GM21529 (cell line): ENCODE results near the gene PPM1L.
"Not testable (repeated sequence)": the region's sequence is repeated elsewhere in the genome, so short reads cannot be mapped to it uniquely, and the experiment has no call there.

Source experiments
- ATAC-seq: cut with Tn5 transposase; IDR thresholded peaks from one replicate; pipeline ENCODE4 v1.9.1; 2021; ENCODE audit not compliant: unreplicated experiment

PPM1L gene

DNA sequence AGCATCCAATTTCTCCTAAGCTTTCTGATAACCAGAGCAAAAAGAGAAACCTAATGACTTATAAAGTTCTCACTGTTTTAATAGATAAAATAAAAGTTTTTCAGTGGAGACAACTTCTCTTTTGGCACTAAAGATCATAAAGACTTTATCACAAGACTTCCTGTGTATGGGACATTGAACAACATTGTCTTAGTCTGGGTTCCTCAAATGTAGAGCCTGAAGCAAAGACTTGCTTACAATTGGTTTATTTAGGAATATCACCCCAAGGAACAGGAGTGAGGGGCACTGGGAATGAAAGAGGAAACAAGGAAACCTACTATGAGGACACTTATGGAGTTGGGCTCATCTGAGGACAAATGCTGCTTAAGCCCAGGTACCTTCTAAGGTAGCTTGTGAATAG is 221.7 kb downstream of the PPM1L start:
- ATAC-seq, result no peak

DNA sequence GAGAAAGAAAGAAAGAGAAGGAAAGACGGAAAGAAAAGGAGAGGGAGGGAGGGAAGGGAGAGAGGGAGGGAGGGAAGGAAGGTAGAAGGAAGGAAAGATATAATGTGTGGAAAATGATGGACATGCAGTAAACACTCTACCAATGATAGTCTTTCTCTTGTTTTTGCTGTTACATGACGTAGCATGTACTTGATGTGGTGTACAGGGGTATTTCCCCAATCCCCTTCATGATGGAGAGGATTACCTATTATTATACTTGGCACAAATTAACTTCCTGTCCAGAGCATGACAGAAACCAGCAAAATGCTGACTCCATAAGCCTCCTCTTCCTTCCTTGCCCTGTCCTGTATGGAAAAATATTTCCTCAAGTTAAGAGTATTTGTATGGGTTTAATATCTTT is 224.7 kb downstream of the PPM1L start:
- peak; percentile 54 for ATAC-seq

DNA sequence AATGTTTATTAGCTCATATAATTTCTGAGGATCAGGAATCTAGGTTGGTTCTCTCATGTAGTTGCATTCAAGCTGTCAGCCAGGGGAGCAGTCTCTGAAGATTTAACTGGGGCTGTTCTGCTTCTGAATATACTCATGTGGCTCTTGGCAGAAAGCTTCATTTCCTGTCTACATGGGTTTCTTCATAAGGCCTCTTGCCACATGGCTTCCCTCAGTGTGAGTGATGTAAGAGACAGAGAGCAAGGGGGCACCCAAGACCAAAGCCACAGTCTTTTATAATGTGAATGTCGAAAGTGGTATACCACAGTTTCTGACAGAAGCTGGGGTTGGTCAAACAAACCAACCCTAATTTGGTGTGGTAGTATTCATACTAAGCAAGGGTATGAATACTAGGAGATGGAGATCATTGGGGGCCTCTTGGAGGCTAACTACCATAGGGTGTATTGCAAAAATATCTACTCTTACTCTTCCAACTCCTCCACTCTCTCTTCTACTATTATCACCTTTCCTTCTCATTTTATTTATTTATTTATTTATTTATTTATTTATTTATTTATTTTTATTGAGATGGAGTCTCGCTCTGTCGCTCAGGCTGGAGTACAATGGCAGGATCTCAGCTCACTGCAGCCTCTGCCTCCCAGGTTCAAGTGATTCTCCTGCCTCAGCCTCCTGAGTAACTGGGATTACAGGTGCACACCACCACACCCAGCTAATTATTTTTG is 225.3 kb downstream of the PPM1L start:
- peak; percentile 85 for ATAC-seq

DNA sequence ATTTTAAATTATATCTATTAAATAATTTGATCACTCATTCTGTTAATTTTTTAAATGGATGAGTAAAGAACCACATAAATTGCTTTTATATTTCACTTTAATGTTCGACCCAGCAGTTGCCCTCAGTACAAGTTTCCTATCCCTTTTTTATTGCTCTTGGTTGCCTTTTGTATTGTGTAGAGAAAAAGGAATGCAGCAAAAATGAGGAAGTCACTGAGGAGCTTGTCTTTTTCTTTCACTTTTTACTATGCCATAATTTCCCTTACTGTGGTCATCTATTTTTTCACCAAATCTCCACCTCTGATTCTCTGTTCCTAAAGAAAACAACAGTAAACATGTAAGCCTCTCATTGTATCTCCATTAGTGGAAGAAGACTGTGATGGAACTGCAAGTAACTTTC is 226.5 kb downstream of the PPM1L start:
- peak; percentile 42 for ATAC-seq

DNA sequence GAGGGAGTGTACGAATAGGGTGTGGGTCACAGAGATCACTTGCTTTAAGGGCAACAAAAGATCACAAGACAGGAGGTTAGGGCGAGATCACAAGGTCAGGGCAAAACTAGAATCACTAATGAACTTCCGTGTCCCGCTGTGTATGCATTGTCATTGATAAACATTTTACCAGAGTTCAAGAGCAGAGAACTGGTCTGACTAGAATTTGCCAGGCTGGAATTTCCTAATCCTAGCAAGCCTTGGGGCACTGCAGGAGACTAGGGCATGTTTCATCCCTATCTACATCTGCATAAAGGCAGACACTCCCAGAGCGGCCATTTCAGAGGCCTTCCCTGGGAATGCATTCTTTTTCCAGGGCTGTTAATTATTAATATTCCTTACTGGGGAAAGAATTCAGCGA is 227.9 kb downstream of the PPM1L start:
- not testable (repeated sequence) for ATAC-seq

DNA sequence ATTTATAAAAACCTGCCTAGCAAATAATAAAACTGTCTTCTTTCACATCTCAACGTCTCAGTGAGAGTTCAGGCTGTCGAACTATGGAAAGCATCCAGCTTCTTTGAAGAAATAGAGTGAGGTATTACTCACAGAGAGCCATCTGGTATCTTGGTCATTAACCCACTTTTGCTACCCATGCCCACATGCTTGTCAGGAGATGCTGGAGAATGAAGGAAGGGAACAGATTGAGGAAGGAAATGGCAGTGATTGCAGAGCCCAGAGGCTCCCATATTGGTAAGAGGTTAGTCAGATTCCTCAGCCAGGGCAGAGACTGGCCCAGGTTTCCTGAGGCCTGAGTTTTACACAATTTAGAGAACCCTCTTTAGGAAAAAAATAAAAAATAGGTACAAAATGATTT is 230.0 kb downstream of the PPM1L start:
- ATAC-seq, result no peak

DNA sequence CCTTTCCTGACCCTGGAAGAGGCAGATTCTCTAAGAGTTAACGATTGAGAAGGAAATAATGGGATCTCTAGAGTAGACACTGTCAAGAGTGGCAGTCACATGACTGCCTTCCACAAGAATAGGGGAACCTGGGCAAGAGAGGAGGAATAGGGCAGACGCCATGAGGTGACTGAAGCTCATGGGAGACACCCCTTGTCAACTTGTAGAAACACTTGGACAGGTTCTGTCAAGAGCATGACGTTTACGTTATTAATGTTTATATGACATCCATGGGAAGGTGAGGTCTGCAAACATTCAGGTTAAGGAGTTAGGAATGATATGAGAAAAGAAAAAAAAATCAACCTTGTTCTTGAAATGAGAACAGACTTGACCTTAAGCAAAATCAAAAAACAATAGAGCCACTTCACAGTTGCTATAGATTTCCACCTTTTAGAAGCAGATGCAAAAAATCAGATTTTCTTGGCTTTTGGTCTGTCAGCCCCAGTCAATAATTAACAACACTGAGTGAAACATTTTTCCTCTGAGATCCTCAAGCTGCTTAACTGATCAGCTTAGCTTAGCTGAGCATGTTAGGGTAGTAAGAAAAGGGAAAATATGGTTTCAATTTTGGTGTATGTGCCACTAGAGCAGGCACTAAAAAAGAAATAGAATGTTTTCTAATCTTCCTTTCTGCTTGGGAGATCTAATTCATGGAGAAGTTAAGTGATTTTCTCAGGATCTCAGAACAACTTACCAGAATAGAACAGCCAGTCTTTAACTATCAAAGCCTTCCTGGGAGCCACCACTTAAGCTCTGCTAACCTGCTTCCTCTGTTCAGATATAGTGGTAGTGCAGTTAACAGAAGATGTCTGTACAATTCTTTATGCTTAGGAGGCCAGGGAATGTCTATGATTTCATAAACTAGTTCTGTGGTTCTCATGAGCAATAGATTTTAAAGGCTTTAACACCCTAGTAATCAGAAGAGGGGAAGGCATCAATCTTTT is 232.2 kb downstream of the PPM1L start:
- no peak for ATAC-seq

DNA sequence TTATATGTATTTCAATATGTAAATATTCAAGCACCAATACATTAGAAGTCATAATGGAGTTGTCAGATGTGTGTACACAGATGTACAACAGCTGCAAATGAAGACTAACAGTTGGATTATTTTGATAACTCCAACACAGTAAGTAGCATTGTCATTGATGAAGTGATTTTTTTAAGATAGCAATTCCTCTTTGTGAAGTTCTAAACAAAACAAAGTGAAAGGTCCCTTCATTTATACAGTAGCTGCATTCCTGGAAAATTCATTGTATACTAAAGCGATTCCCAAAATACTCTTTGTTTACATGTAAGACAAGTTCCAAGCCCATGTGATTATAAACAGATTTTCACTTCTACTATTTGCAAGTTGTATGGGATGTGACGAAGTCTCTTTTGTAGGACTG is 234.4 kb downstream of the PPM1L start:
- no peak for ATAC-seq

DNA sequence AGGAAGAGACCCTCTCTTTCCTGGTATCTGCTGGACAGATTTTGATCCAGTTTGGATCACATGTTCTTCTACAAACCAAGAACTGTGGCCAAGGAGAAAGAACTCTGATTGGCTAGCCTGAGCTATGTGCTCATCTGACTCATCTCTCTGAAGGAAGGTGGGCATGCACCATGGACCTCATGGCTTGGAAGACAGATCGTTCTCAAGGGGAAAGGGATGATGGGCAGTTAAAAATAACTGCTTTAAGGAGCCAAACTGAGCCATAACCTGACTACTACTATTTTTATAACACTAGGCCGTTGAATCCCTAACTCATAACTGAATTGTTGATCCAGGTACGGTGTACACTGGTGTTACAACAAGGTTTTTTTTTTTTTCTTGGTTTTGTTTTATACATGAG is 236.7 kb downstream of the PPM1L start:
- ATAC-seq, result no peak

DNA sequence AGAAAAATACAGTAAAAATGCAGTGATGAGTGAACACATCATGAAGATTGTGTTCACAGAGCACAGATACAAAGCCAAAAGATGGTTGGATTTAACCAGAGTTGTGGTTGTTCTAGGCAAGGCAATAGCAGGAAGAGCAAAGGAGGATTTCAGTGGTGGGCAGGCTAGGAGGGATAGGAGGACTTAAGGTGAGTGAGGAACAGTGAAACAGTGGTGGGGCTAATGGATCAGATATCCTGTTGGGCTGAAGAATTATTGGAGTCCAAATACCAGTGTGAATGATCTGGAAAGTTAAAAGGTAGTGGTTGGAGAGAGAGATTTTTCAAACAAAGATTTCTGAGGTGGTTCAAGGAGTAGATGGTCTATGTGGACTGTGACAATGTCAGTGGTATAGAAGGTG is 240.8 kb downstream of the PPM1L start:
- ATAC-seq, result no peak

DNA sequence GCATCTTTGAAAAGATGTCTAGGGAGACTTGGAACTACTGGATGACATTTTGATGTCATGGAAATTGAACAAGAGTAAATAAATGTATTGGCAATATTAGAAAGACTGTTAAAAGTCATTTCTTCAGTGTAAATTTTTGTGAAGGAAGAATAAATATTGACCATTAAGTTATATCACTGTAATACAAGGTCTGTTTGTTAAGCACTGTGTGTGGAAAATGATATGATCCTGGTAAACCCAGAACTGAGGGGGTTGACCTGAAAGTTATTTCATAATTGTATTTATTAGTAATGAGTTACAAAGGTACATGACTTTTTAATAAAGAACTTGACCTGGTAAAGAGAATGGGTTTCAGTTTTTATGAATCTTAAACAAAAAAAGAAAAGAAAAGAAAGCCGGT is 242.6 kb downstream of the PPM1L start:
- no peak for ATAC-seq

DNA sequence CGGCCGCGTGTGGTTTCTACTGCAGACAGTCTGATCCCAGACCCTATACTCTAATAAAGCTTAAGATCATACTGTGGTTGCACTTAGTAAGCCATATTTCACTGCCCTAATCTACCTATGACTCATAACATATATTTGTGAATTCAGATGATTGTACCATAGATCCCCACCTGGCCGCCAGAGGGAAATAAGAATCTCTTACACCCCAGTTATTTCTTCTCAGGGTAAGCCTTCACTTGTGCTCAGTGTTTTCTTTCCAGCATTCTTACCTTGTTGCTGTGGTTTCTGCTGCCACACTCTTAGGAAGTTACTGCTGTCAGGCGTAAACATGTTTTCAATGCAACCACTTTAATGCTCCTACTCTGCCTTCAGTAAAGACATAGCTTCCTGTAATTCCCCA is 243.2 kb downstream of the PPM1L start:
- ATAC-seq, result peak; percentile 79

DNA sequence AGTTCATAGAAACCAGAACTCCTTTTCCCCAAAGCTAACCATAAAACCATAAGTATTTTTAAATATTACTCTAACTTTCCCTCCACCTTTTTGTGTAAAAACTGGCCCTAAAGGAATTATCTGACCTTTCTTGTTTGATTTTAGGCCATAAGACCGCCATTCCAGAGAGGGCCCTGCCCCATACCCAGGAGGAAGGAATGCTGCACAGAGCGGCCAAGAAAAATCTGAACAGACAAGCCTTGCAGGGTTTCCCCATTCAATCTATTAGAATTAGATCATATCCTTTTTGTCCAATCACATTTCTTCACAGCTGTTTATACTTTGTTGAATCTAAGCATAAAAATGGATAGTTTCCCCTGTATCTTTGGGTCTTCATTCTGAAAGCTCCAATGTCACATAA is 252.1 kb downstream of the PPM1L start:
- ATAC-seq, result no peak

DNA sequence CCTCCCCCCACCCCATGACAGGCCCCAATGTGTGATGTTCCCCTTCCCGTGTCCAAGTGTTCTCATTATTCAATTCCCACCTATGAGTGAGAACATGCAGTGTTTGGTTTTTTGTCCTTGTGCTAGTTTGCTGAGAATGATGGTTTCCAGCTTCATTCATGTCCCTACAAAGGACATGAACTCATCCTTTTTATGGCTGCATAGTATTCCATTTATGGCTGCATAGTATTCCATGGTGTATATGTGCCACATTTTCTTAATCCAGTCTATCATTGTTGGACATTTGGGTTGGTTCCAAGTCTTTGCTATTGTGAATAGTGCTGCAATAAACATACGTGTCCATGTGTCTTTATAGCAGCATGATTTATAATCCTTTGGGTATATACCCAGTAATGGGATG is 254.1 kb downstream of the PPM1L start:
- ATAC-seq, result not testable (repeated sequence)

DNA sequence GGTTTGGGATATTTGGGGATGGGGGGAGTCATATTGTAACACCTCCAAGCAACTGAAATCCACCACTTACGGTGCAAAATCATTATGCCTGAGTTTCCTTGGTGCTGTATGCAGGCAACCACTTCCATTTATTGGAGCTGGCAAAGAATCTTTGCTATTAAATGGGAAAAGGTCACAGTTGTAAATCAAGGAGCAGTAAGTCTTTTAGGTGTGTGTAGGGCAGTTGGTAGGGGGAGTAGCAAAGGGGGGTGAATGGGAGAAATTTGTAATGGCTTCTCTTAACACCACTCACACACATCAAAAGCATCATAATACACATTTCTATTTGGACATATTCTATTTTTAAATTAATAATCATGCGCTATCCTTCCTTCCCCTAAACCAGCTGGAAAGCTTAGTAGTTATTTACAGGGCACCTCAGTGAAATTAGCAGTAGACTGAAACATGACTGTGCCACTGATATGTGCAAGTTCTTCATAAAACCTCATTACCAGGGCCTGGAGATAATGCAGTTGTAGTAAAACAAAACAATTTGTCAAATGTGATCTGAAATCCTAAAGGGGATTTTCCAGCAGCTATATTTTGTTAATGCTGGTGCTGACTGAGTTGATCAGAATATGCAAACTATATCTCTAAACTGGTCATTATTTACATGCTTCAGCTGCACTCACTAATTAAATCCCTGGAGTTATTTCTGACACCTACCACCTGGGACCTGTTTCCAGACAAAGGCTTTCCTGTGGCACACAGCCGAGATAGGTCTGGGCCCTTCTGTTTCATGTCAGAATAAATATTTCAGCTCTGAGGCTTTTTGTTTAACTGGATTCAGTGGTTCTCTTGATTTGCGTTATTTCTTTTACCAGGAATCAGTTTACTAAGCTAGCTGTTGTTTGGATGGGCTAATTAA is 259.1 kb downstream of the PPM1L start:
- no peak for ATAC-seq

DNA sequence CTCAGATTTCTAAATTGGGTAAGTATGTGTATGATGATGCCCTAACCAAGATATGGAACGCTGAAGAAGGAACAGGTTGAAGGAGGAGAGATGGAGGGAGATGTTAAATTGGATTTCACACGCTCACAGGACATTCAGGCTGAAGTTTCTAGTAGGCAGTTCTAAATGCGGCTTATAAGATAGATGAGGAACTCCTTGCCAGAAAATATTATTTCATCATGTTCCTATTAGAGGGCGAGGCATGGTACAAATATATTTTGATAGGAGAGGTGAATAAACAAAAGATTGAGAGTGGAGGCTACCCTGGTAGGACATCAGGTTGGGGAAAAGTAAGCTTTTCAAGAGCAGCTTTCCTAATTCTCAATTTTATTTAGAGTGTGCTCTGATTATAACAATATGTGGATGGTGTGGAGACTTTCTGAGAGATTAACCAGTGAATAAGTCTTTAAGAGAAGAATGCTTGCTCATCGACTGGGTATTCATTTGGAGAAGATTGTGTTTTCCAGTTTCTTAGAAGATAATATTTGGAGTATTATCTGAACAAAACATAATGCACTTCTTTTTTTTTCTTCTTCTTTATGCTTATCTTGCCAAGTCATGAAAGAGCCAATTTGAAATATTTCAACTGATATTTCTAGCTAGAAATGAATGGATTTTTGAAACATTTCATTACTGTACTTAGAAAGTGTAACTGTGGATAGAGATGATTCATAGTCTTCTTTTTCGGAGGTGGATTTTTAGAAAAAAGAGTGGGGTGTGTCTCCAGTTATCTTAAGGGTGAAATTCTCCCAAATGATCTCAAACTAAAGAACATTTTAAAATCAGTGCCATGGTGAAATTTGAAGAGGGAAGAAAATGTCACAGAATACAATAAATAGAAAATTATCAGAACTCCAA is 260.6 kb downstream of the PPM1L start:
- no peak for ATAC-seq

DNA sequence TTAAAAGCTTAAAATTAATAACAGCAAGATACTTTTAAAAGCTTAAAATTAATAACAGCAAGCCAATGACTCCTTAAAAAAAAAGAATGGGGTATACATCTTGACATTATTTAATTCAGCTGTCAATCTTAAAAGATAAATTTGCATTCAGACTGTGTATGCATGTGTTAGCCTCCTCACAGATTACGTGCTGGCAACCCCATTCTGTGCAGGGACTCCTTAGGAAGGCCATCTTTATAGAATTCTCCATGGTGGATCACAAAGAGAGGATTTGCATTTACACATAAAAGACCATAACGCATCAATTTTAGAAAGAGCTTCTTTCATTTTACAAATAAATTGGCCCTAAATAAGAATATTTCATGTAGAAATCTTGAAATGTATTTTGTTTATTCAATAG is 261.9 kb downstream of the PPM1L start:
- no peak for ATAC-seq

DNA sequence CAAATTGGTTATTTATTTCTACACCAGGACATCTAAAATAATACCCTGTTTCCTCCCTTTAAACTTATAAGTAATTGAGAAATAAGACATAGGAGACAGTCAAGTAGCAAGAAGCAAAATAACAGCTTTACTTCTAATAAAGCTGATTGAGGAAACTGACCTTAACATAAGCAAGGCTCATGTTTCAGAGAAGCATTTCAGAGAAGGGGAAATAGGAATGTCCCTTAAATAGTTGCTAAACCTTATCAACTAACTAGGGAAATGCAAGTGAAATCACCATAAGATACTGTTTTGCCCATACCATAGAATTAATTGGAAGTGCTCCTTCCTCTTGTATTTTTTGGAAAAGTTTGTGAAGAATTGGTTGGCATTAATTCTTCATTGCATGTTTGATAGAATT is 264.2 kb downstream of the PPM1L start:
- ATAC-seq, result no peak

DNA sequence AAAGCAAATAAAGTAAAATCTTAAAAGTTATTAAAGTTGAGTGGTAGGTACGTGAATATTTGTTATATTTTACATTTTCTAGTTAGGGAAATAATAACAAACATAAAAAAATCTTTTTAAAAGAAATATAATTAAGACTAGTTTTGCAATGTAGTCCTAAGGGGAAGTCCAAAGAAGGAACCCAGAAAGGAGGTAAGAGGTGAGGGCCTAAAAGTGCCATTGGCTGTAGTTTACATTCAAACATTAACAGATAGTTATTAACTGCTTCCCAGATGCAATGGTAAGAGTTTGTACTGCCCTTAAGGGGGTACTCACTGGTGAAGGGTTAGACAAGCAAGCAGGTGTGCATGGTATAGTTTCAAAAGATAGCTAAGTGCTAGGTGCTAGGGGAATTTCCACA is 269.9 kb downstream of the PPM1L start:
- ATAC-seq, result no peak
